Gastrocnemius medialis (tissue), 4 donors: ENCODE measurements around the gene HNRNPF. TPM values are rescaled to one million over a fixed set of nuclear protein-coding genes. Genes with fewer than 3 reads are reported as not detected.

Experiments
- ATAC-seq, 2 donors: fragments of 150-250 bp; one replicate each; pipeline ENCODE4 v1.9.1; 2016
- DNase-seq, 2 donors: peaks; one replicate each; pipeline ENCODE4 v3.0.0-alpha.2; 2019
- H3K27ac ChIP-seq, 4 donors: fragments of 200-600 bp; sonication (generic); 1 replicate in 1 of 4; 2 replicates in 3 of 4; pipeline ENCODE4 v1.5.1; 2016 to 2018; ENCODE audit warnings: mild to moderate bottlenecking in 2 of 4, moderate library complexity in 1 of 4
- H3K27me3 ChIP-seq, 3 donors: fragments of 200-600 bp; sonication (generic) in 2 of 3; 1 replicate in 1 of 3; 2 replicates in 2 of 3; pipeline versions ENCODE4 v1.5.1 to v1.6.0; 2016 to 2019; ENCODE audit warnings: mild to moderate bottlenecking in 1 of 3, moderate library complexity in 1 of 3
- H3K36me3 ChIP-seq, 2 donors: fragments of 200-600 bp; sonication (generic) in 1 of 2; one replicate each; pipeline ENCODE4 v1.5.1; 2017 to 2018
- H3K4me1 ChIP-seq, 2 donors: fragments of 200-600 bp; sonication (generic) in 1 of 2; one replicate each; pipeline ENCODE4 v1.5.1; 2016 to 2017; ENCODE audit warnings: mild to moderate bottlenecking in 2 of 2
- H3K4me3 ChIP-seq, 4 donors: fragments of 200-600 bp; sonication (generic) in 3 of 4; 1 replicate in 1 of 4; 2 replicates in 3 of 4; pipeline ENCODE4 v1.5.1; 2016 to 2019; ENCODE audit warnings: mild to moderate bottlenecking in 2 of 4
- H3K9me3 ChIP-seq, 3 donors: fragments of 200-600 bp; sonication (generic) in 2 of 3; 1 replicate in 1 of 3; 2 replicates in 2 of 3; pipeline ENCODE4 v1.5.1; 2016 to 2019
- CTCF ChIP-seq, 5 experiments: fragments of 450-650 bp in 3 of 5; fragments of 200-600 bp in 2 of 5; sonication (generic) in 2 of 5; IDR thresholded peaks in 4 of 5; conservative IDR thresholded peaks in 1 of 5; 1 replicate in 4 of 5; 2 replicates in 1 of 5; pipeline ENCODE4 v1.5.1; 2016 to 2019; ENCODE audit warnings: antibody characterized with exemption in 5 of 5, mild to moderate bottlenecking in 3 of 5, moderate library complexity in 3 of 5
- POLR2A ChIP-seq, 2 donors: fragments of 450-650 bp; IDR thresholded peaks; one replicate each; pipeline ENCODE4 v1.6.1; 2017; ENCODE audit warnings: antibody characterized with exemption in 2 of 2, mild to moderate bottlenecking in 2 of 2, moderate library complexity in 2 of 2
- in situ Hi-C, 4 donors: fragments of 200-750 bp; cut with MboI; loops; one replicate each; pipeline versions ENCODE4 v1.15.0 to v1.8.0; 2017; ENCODE audit warnings: low sequenced_read_pairs in 4 of 4
- intact Hi-C: fragments of 100-400 bp; cut with DNase I; formaldehyde crosslinking; loops from one replicate; pipeline ENCODE4 v1.15.1; 2023; ENCODE audit warnings: low total_unique reads
- total RNA-seq, 4 donors: library from RNA; depleted of rRNA; stranded (reverse); fragments of >200 nt; gene quantifications; one replicate each; pipeline versions ENCODE4 v1.1.0 to v1.2.3, GENCODE V29; 2016

The HNRNPF gene
- total RNA-seq, 4 donors from 2014 or later, result 69.2 to 111 (median 90.6) TPM

- in situ Hi-C loops (no loop called here), intact Hi-C loops (no loop called here)
- Histone ChIP-seq H3K9me3 (no peaks in the 10 kb centered on the region), H3K27me3 (no peaks in the 10 kb centered on the region), H3K4me1 (peaks cover 27% of the 10 kb centered on the region in 2 donors), H3K27ac (peak overlapping the region in 1 of 4 donors; percentile 59), H3K4me3 (no peak overlapping the region), H3K36me3 (peaks cover 0 to 72% of the 10 kb centered on the region in 2 donors)
- DNase-seq (no peak), ATAC-seq (no peak)
- TF ChIP-seq POLR2A (IDR thresholded peaks at IDR 0.05) (no peak), CTCF (IDR thresholded peaks at IDR 0.05 in 4 of 5, conservative IDR thresholded peaks at IDR 0.05 in 1 of 5) (no peak)
Measured at GRCh38 chr10:43392748-43393147, 16.2 kb downstream of the HNRNPF start.

- peak in 1 of 2 donors; percentile 3 for DNase-seq
- TF ChIP-seq CTCF (IDR thresholded peaks at IDR 0.05 in 4 of 5, conservative IDR thresholded peaks at IDR 0.05 in 1 of 5) (no peak), POLR2A (IDR thresholded peaks at IDR 0.05) (no peak)
- Histone ChIP-seq H3K4me1 (peaks cover 22 to 24% of the 10 kb centered on the region in 2 donors), H3K36me3 (peaks cover 0 to 85% of the 10 kb centered on the region in 2 donors), H3K27me3 (no peaks in the 10 kb centered on the region), H3K27ac (peak overlapping the region in 1 of 4 donors; percentile 59), H3K4me3 (no peak overlapping the region), H3K9me3 (no peaks in the 10 kb centered on the region)
- intact Hi-C loops (no loop called here), in situ Hi-C loops (no loop called here)
- no peak for ATAC-seq
Measured at GRCh38 chr10:43391496-43391895, 17.5 kb downstream of the HNRNPF start.

DNA sequence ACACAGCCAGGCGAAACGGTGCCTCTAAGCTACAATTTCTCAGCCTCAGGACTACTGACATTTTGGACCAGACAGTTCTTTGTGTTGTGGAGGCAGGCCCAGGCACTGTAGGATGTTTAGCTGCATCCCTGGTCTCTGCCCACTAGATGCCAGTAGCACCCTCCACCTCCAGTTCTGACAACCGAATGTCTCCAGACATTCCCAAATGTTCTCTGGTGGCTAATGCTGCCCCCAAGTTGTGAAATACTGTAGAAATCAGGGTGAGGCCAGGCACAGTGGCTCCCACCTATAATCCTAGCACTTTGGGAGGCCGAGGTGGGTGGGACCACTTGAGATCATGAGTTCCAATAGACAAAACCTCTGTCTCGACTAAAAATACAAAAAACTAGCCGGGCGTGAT, 18.2 kb downstream of the HNRNPF start:
- H3K9me3 ChIP-seq, result no peaks in the 10 kb centered on the region
- H3K27ac ChIP-seq, result peak overlapping the region in 1 of 4 donors; percentile 59
- intact Hi-C loops (no loop called here), in situ Hi-C loops (no loop called here)
- H3K4me3 ChIP-seq, result no peak overlapping the region
- peak; percentile 72 to 84 for ATAC-seq
- DNase-seq, result peak in 1 of 2 donors; percentile 37
- H3K36me3 ChIP-seq, result peaks cover 0 to 92% of the 10 kb centered on the region in 2 donors
- TF ChIP-seq CTCF (IDR thresholded peaks at IDR 0.05 in 4 of 5, conservative IDR thresholded peaks at IDR 0.05 in 1 of 5) (peak; percentile 29 to 57 (median 45)), POLR2A (IDR thresholded peaks at IDR 0.05) (no peak)
- H3K4me1 ChIP-seq, result peaks cover 15 to 18% of the 10 kb centered on the region in 2 donors
- H3K27me3 ChIP-seq, result no peaks in the 10 kb centered on the region

DNA sequence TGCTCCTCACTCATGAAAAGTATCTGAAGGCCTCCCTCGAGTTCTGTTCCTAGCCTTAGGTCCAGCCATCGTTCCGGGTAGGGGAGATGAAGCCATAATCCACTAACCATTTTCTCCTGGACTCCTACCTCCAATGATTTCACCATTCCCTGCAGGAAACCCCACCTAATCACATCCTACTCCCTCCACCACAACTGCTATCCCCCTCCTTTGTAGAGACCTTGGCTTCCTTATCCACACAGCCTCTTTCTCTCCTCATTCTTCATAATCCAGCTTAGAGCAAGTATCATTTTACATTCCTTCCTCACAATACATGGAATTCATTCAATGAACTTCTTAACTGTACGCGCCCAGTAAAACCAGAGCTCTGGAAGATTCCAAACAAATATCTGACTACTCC, 18.7 kb downstream of the HNRNPF start:
- peaks cover 0 to 92% of the 10 kb centered on the region in 2 donors for H3K36me3 ChIP-seq
- no peaks in the 10 kb centered on the region for H3K27me3 ChIP-seq
- no peak overlapping the region for H3K4me3 ChIP-seq
- in situ Hi-C loops (no loop called here), intact Hi-C loops (no loop called here)
- TF ChIP-seq CTCF (IDR thresholded peaks at IDR 0.05 in 4 of 5, conservative IDR thresholded peaks at IDR 0.05 in 1 of 5), result no peak
- TF ChIP-seq POLR2A (IDR thresholded peaks at IDR 0.05), result no peak
- H3K9me3 ChIP-seq, result no peaks in the 10 kb centered on the region
- DNase-seq (no peak), ATAC-seq (no peak)
- H3K27ac ChIP-seq, result peak overlapping the region in 1 of 4 donors; percentile 1
- H3K4me1 ChIP-seq, result peaks cover 11 to 14% of the 10 kb centered on the region in 2 donors

GRCh38 chr10:43389867-43390266, 19.1 kb downstream of the HNRNPF start:
- peak in 1 of 2 donors; percentile 0 for DNase-seq
- no peaks in the 10 kb centered on the region for H3K27me3 ChIP-seq
- peaks cover 10 to 12% of the 10 kb centered on the region in 2 donors for H3K4me1 ChIP-seq
- no peak overlapping the region for H3K4me3 ChIP-seq
- peaks cover 0 to 91% of the 10 kb centered on the region in 2 donors for H3K36me3 ChIP-seq
- intact Hi-C loops, result no loop called here
- no peak for ATAC-seq
- H3K27ac ChIP-seq, result peak overlapping the region in 1 of 4 donors; percentile 1
- TF ChIP-seq POLR2A (IDR thresholded peaks at IDR 0.05), result no peak
- no peak for TF ChIP-seq CTCF (IDR thresholded peaks at IDR 0.05 in 4 of 5, conservative IDR thresholded peaks at IDR 0.05 in 1 of 5)
- in situ Hi-C loops, result no loop called here
- H3K9me3 ChIP-seq, result no peaks in the 10 kb centered on the region
